HG03139 (cell line): ENCODE measurements around the gene GIMAP6.
"Not testable (repeated sequence)": the region's sequence is repeated elsewhere in the genome, so short reads cannot be mapped to it uniquely, and the experiment has no call there.

ENCODE experiments used
- ATAC-seq: cut with Tn5 transposase; IDR thresholded peaks from one replicate; pipeline ENCODE4 v1.9.1; 2021; ENCODE audit not compliant: unreplicated experiment

Gene GIMAP6

DNA sequence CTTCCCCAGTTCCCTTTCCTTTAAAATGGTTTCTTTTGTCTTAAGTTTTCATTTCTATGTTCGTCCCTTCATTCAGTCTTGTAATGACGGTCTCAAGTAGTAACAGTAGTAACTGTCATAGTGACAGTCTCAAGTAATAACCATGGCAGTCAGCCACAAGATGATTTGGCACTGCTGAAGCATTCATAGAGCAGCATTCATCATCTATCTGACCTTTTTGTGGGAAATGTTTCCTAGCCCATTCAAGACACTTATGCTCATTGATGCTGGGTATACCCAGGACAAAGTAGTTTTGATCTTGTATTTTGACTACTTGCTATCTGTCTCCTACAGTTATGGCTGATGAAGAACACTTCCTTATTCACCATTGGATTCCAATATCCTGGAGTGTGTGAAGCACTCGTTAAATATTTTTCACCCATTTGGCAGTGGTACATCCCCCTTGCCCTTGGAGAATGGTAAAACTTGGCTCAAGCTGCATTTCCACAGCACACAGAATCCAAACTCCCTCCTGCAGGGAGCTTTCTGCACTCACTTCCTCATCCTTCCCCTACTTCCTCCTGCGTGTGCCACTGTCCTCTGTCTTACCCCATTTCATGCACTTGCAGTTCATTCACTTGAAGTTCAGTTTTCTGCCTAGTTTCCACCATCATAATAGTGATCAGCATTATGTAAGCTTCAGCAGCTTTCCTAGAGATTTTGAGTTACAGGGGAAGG is 46.0 kb downstream of the GIMAP6 start:
- ATAC-seq = no peak

DNA sequence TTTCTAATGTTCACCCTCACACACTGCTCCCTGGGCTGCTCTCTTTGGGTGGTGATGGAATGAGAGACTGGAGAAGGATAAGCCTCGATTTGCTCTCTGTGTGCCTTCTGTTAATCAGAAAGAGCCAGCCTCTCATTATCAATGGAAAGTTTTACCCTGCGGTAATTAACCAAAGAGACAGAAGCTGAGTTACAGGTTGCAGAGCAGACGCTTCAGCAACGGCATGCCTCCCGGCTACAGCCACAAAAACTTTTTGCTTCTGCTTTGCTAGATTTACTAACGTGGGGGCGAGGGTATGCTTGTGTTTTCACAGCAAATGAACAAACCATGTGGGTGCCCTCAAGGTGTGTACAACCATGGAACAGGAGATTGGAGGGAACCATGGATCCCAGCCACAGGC is 47.0 kb downstream of the GIMAP6 start:
- ATAC-seq = no peak

DNA sequence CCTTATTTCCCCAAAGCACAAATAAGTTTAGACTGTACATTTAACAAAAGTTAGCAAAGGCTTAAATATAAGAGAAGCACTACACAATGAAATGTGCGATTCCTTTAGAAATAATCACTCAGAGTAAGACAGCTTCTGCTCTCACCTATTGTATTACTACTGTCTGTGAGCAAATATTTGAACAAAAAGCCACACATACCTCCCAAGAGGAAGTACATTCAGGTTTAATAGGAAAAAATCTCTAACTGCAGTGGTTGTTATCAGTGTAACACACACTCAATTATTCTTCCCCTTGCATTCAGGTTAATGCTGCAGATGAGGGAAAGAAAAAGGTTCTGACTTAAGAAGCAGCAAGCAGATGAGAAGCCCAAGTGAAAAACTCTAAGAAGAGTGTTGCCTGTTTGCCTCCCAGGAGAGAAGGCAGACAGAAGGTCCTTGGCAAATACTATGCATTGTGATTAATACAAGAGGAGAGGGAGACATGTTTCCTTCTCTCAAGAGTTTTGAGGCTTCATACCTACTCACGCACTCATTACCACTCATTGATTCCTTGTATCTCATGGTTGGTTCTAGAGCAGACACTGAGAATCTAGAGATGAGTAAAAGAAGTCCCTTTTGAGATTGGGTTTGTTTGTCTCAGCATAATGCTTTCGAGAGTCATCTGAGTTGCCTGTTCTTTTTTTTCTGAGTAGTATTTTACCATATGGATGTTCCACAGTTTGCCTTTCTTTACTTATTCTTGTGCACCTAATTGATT is 51.4 kb downstream of the GIMAP6 start:
- no peak for ATAC-seq

DNA sequence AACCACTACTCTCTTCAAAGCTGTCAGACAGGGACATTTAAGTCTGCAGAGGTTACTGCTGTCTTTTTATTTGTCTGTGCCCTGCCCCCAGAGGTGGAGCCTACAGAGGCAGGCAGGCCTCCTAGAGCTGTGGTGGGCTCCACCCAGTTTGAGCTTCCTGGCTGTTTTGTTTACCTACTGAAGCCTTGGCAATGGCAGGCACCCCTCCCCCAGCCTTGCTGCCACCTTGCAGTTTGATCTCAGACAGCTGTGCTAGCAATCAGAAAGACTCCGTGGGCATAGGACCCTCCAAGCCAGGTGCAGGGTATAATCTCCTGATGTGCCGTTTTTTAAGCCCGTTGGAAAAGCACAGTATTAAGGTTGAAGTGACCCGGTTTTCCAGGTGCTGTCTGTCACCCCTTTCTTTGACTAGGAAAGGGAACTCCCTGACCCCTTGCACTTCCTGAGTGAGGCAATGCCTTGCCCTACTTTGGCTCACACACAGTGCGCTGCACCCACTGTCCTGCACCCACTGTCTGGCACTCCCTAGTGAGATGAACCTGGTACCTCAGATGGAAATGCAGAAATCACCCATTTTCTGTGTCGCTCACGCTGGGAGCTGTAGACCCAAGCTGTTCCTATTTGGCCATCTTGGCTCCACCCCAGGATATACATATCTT is 52.1 kb downstream of the GIMAP6 start:
- not testable (repeated sequence) for ATAC-seq
